Measurements from ENCODE around the gene PLEKHD1.

Gene PLEKHD1

DNA sequence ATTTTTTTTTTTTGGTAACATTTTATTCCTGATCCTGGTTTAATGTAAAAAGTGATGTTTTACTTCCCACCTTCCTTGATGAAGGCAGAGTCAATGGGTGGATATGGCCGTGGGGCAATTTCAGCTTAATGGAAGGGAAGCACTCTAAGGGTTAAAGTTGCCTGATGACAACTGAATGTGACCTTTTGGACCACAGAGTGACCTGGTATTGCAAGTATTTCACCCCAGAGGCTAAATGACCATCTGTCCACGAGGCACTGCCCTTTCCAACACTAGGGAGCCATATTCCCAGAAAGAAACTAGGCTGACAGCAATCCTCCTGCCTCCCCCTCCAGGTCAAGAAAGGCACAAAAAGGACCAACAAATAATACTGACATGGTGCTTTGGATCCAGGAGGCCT lies 85.3 kb downstream of the PLEKHD1 start:
- TF ChIP-seq, protein P1, sequence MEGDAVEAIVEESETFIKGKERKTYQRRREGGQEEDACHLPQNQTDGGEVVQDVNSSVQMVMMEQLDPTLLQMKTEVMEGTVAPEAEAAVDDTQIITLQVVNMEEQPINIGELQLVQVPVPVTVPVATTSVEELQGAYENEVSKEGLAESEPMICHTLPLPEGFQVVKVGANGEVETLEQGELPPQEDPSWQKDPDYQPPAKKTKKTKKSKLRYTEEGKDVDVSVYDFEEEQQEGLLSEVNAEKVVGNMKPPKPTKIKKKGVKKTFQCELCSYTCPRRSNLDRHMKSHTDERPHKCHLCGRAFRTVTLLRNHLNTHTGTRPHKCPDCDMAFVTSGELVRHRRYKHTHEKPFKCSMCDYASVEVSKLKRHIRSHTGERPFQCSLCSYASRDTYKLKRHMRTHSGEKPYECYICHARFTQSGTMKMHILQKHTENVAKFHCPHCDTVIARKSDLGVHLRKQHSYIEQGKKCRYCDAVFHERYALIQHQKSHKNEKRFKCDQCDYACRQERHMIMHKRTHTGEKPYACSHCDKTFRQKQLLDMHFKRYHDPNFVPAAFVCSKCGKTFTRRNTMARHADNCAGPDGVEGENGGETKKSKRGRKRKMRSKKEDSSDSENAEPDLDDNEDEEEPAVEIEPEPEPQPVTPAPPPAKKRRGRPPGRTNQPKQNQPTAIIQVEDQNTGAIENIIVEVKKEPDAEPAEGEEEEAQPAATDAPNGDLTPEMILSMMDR (IDR thresholded peaks at IDR 0.05; ENCODE audit: borderline replicate concordance, control extremely low read depth, extremely low read depth, insufficient read depth, missing control alignments) = no peak
- no peak for DNase-seq (ENCODE audit: low spot score)
- in situ Hi-C loops (cut with MboI; ENCODE audit: low sequenced_read_pairs, unreplicated experiment) = no loop called here

DNA sequence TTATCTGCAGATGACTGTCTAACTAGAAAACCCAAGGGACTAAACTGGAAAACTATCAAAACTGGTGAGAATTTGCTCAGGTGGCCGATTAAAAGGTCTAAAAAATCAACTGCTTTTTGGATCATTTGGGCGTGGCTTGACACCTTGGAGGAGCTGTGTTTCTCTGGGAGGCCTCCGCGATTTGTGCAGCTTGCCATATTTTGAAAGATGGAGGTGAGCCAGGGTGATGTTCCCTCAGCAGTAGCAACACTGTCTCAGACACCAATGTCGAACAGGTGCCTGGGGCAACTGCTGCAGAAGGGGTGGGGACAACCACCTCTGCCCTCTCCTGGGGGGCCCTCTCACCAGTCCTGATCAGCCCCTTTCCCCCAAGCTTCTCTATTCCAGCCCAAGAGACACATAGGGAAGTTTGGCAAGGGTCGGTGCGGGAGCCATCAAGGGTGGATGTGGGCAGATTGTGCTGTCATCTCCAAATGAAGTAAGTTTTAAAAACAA lies 86.4 kb downstream of the PLEKHD1 start:
- in situ Hi-C loops (cut with MboI; ENCODE audit: low sequenced_read_pairs, unreplicated experiment) = no loop called here
- TF ChIP-seq, protein P1 (IDR thresholded peaks at IDR 0.05; ENCODE audit: borderline replicate concordance, control extremely low read depth, extremely low read depth, insufficient read depth, missing control alignments) = no peak
- no peak for DNase-seq (ENCODE audit: low spot score)

DNA sequence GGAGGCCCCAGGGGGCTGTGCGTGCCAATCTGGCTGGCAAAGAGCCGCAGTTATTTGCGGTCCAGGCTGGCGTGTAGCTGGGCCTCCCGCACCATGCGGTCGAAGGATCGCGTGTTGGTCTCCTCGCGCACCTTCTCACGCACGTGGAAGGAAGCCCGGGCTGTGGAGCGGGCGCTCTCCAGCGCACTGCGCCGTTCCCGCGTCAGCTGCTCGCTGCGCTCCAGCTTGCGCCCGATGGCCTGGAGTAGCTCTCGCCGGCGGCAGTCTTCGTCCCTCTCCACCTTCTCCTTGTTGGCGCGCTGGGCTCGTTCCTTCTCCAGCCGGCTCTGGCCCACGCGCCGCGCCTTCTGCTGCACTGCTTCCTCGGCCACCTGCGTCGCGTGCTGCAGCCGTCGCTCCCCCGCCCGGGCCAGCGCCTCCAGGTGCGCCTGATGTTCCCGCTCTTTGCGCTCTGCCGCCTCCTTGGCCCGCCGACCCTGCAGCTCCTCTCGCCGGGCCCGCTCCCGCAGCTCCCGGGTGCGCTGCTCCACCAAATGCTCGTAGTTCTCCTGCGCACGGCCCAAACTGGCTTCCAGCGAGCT lies 87.0 kb downstream of the PLEKHD1 start:
- in situ Hi-C loops (cut with MboI; ENCODE audit: low sequenced_read_pairs, unreplicated experiment) = no loop called here
- no peak for DNase-seq (ENCODE audit: low spot score)
- TF ChIP-seq, protein P1 (IDR thresholded peaks at IDR 0.05; ENCODE audit: borderline replicate concordance, control extremely low read depth, extremely low read depth, insufficient read depth, missing control alignments) = no peak

DNA sequence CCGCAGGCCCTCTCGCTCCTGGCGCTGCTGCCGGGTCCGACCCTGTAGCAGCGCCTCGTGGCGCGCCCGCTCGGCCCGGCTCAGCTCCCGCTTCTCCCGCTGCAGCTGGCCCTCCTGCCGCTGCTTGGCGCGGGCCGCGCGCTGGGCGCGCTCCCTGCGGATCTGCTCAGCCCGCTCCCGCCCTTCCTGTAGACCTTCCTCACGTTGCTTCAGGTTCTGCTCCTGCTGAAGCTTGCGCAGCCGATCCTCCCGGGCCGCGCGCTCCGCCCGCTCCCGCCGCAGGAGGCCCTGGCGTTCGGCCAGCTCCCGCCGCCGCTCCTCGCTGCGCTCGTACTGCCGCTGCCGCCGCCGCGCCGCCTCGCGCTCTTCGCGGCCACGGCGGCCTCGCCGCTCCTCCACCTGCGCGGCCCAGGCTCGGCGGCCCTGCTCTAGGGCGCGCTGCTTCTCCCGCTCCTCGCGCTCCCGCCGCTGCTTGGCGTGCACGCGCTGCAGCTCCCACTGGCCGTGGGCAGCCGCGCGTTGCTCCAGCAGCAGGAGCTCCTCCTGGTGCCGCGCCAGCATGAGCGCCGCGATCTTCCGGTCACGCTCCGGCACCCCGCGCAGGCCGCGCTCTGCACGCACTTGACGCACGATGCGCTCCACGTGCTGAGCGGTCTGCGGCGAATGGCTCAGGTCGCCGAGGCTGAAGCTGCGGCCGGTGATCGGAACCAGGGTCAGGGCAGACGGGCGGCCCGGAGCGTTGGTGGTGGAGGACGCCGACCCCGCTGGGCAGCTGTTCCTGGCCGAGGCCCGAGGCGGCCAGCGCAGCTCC lies 87.7 kb downstream of the PLEKHD1 start:
- TF ChIP-seq, protein P1 (IDR thresholded peaks at IDR 0.05; ENCODE audit: borderline replicate concordance, control extremely low read depth, extremely low read depth, insufficient read depth, missing control alignments) = no peak
- in situ Hi-C loops (cut with MboI; ENCODE audit: low sequenced_read_pairs, unreplicated experiment) = no loop called here
- DNase-seq (ENCODE audit: low spot score) = peak; percentile 45

DNA sequence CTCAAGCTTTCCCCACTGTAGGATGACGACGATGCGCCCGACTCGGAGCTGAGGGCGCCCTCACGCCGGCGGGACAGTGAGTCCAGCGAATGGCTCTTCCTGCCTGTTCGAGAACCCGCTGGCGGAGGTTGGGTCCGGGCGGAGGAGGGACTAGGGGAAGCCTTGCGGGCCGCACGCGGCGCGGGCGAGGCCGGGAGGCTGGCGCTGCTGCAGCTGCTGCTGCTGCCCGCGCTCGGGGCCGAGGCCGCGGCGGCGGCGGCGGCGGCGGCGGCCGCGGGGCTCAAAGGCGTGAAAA lies 88.3 kb downstream of the PLEKHD1 start:
- in situ Hi-C loops (cut with MboI; ENCODE audit: low sequenced_read_pairs, unreplicated experiment) = no loop called here
- DNase-seq (ENCODE audit: low spot score) = no peak
- TF ChIP-seq, protein P1 (IDR thresholded peaks at IDR 0.05; ENCODE audit: borderline replicate concordance, control extremely low read depth, extremely low read depth, insufficient read depth, missing control alignments) = no peak

DNA sequence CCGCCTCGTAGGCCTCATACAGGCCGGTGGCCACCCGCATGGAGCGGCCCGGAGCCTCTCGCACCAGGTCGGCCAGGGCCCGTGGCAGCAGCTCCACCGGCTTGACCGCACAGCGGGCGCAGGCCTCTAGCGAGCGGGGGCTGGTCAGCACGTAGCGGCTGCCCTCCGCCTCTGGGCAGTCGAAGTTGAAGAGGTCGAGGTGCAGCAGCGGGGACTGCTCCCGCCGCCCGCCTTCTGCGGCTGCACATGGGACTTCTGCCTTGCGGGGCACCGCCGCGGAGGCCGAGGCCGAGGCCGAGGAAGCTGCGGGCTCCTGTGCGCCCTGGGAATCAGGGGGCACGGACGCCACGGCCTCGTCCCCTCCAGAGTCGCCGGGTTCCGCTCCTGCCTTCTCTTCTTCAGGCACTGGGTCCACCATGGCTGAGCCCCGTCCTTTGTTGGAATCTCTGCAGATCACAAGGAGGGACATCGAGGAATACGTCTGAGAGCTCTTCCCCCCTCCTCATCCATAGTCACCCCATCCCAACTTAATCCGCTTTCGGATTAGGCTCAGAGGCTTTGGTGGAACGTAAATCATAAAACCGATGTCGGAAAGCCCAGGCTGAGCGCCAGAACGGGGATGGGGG lies 88.8 kb downstream of the PLEKHD1 start:
- in situ Hi-C loops (cut with MboI; ENCODE audit: low sequenced_read_pairs, unreplicated experiment) = no loop called here
- no peak for DNase-seq (ENCODE audit: low spot score)
- TF ChIP-seq, protein P1 (IDR thresholded peaks at IDR 0.05; ENCODE audit: borderline replicate concordance, control extremely low read depth, extremely low read depth, insufficient read depth, missing control alignments) = no peak

All from GM13976 (cell line).